H1 (cell line): ENCODE measurements around the gene TBC1D22A. TPM values are rescaled to one million over a fixed set of nuclear protein-coding genes. Genes with fewer than 3 reads are reported as not detected.

ENCODE experiments used
- CTCF ChIA-PET: fragments of 300-600 bp; sonication (Branson Sonifier 250); formaldehyde crosslinking; loops from one replicate; lab custom pipeline; 2021; ENCODE audit not compliant: partially characterized antibody; lab: Charles Lee
- POLR2A ChIA-PET: fragments of 300-600 bp; sonication (Branson Sonifier 250); formaldehyde crosslinking; loops from one replicate; lab custom pipeline; 2021; ENCODE audit warnings: inconsistent platforms; ENCODE audit not compliant: partially characterized antibody; lab: Charles Lee
- DNase-seq, 2 experiments: peaks; one replicate each; pipeline versions ENCODE4 v3.0.0 to v3.0.0-alpha.2; 2010 to 2022; ENCODE audit warnings: low spot score in 2 of 2, low read depth in 1 of 2, mixed read lengths in 1 of 2
- FAIRE-seq: peaks from 2 replicates; lab custom pipeline; 2011; peaks lifted over from hg19 to GRCh38; lab: Jason Lieb, UNC
- H2AFZ ChIP-seq: 2 replicates; pipeline ENCODE4 v1.8.1; 2012; ENCODE audit warnings: low read length, inconsistent platforms
- H2AK5ac ChIP-seq: 2 replicates; pipeline ENCODE4 v1.6.1; 2013; ENCODE audit warnings: low read depth, low read length
- H2BK120ac ChIP-seq: replicated peaks from 2 replicates; pipeline ENCODE3; 2013; ENCODE audit warnings: low read depth, low read length, inconsistent platforms
- H2BK12ac ChIP-seq: 2 replicates; pipeline ENCODE4 v1.6.1; 2013; ENCODE audit warnings: low read depth, low read length
- H2BK15ac ChIP-seq: 2 replicates; pipeline ENCODE4 v1.6.1; 2013; ENCODE audit warnings: low read length
- H2BK20ac ChIP-seq: 2 replicates; pipeline ENCODE4 v1.6.1; 2013; ENCODE audit warnings: low read length
- H2BK5ac ChIP-seq: 2 replicates; pipeline ENCODE4 v1.6.1; 2013; ENCODE audit warnings: low read depth, low read length
- H3K14ac ChIP-seq: 2 replicates; pipeline ENCODE4 v1.6.1; 2013; ENCODE audit warnings: inconsistent platforms; ENCODE audit not compliant: insufficient read length
- H3K18ac ChIP-seq: 2 replicates; pipeline ENCODE4 v1.6.1; 2013; ENCODE audit warnings: low read length; ENCODE audit errors: extremely low read depth
- H3K23ac ChIP-seq: 2 replicates; pipeline ENCODE4 v1.6.1; 2013; ENCODE audit warnings: inconsistent platforms; ENCODE audit not compliant: insufficient read length
- H3K23me2 ChIP-seq: 2 replicates; pipeline ENCODE4 v1.6.1; 2013; ENCODE audit warnings: low read depth, low read length
- H3K27ac ChIP-seq: 2 replicates; pipeline ENCODE4 v1.6.1; 2011; ENCODE audit warnings: low read depth, low read length, inconsistent platforms
- H3K27me3 ChIP-seq, 4 experiments: replicated peaks in 1 of 4; 1 replicate in 1 of 4; 2 replicates in 3 of 4; pipeline versions ENCODE4 v1.6.1 to v1.8.1; 2011 to 2013; ENCODE audit warnings: low read length in 3 of 4, mild to moderate bottlenecking in 3 of 4, inconsistent platforms in 2 of 4, mixed read lengths in 2 of 4, moderate library complexity in 1 of 4; ENCODE audit not compliant: control insufficient read depth in 3 of 4, insufficient read depth in 3 of 4; ENCODE audit errors: extremely low read depth in 1 of 4
- H3K36me3 ChIP-seq, 4 experiments: 2 replicates each; pipeline versions ENCODE4 v1.6.1 to v1.8.1; 2011 to 2013; ENCODE audit warnings: mild to moderate bottlenecking in 4 of 4, low read length in 3 of 4, moderate library complexity in 2 of 4, control low read depth in 1 of 4, inconsistent platforms in 1 of 4; ENCODE audit not compliant: insufficient read depth in 4 of 4, control insufficient read depth in 2 of 4
- H3K4ac ChIP-seq: replicated peaks from 2 replicates; pipeline ENCODE3; 2013; ENCODE audit warnings: low read length, low read depth, mixed read lengths, inconsistent platforms; ENCODE audit not compliant: insufficient read length
- H3K4me1 ChIP-seq, 4 experiments: replicated peaks in 1 of 4; 1 replicate in 1 of 4; 2 replicates in 3 of 4; pipeline versions ENCODE4 v1.6.1 to v1.8.1; 2011 to 2013; ENCODE audit warnings: low read length in 3 of 4, inconsistent platforms in 2 of 4, mixed read lengths in 1 of 4; ENCODE audit not compliant: insufficient read depth in 4 of 4, control insufficient read depth in 3 of 4
- H3K4me2 ChIP-seq, 2 experiments: 2 replicates each; pipeline versions ENCODE4 v1.6.1 to v1.8.1; 2011 to 2013; ENCODE audit warnings: low read depth in 2 of 2, low read length in 2 of 2, control low read depth in 1 of 2, inconsistent platforms in 1 of 2, mild to moderate bottlenecking in 1 of 2; ENCODE audit not compliant: insufficient read depth in 1 of 2
- H3K4me3 ChIP-seq, 4 experiments: fragments of 200-600, 300-600 bp in 1 of 4; sonication (generic), shearing (Covaris generic), sonication (Bioruptor Twin) in 1 of 4; 2 replicates each; pipeline versions ENCODE4 v1.5.1 to v1.8.1; 2011 to 2016; ENCODE audit warnings: low read length in 4 of 4, low read depth in 3 of 4, control low read depth in 2 of 4, inconsistent platforms in 2 of 4, mild to moderate bottlenecking in 2 of 4, mixed read lengths in 1 of 4, moderate library complexity in 1 of 4; ENCODE audit not compliant: insufficient read depth in 2 of 4; ENCODE audit errors: extremely low read depth in 1 of 4
- H3K56ac ChIP-seq: replicated peaks from 2 replicates; pipeline ENCODE3; 2013; ENCODE audit warnings: low read depth, mild to moderate bottlenecking, mixed read lengths, low read length, inconsistent platforms; ENCODE audit not compliant: insufficient read length
- H3K79me1 ChIP-seq: 2 replicates; pipeline ENCODE4 v1.6.1; 2013; ENCODE audit warnings: low read depth, low read length, control low read depth
- H3K79me2 ChIP-seq, 2 experiments: 2 replicates each; pipeline versions ENCODE4 v1.6.1 to v1.8.1; 2012 to 2013; ENCODE audit warnings: low read length in 2 of 2, mild to moderate bottlenecking in 2 of 2, inconsistent platforms in 1 of 2; ENCODE audit not compliant: insufficient read depth in 2 of 2, control insufficient read depth in 1 of 2
- H3K9ac ChIP-seq, 4 experiments: replicated peaks in 1 of 4; 1 replicate in 1 of 4; 2 replicates in 3 of 4; pipeline versions ENCODE4 v1.6.1 to v1.8.1; 2011 to 2013; ENCODE audit warnings: low read depth in 3 of 4, low read length in 3 of 4, control low read depth in 2 of 4, mild to moderate bottlenecking in 2 of 4, moderate library complexity in 2 of 4, inconsistent platforms in 1 of 4; ENCODE audit errors: extremely low read depth in 1 of 4
- H3K9me3 ChIP-seq, 2 experiments: 2 replicates each; pipeline versions ENCODE4 v1.6.1 to v1.8.1; 2012 to 2013; ENCODE audit warnings: mild to moderate bottlenecking in 2 of 2, moderate library complexity in 2 of 2, control low read depth in 1 of 2, inconsistent platforms in 1 of 2, low read depth in 1 of 2, low read length in 1 of 2, mixed read lengths in 1 of 2; ENCODE audit not compliant: insufficient read depth in 2 of 2
- H4K20me1 ChIP-seq, 2 experiments: replicated peaks in 1 of 2; 2 replicates each; pipeline versions ENCODE3 to v1.8.1; 2011 to 2013; ENCODE audit warnings: inconsistent platforms in 2 of 2, low read length in 2 of 2, mild to moderate bottlenecking in 1 of 2; ENCODE audit not compliant: insufficient read depth in 2 of 2, control insufficient read depth in 1 of 2
- H4K5ac ChIP-seq: 2 replicates; pipeline ENCODE4 v1.6.1; 2013; ENCODE audit warnings: low read length, low read depth, mixed read lengths, inconsistent platforms; ENCODE audit not compliant: insufficient read length
- H4K8ac ChIP-seq: 2 replicates; pipeline ENCODE4 v1.8.0; 2013; ENCODE audit warnings: mild to moderate bottlenecking, moderate library complexity, low read length, inconsistent platforms; ENCODE audit not compliant: insufficient read depth; ENCODE audit errors: extremely low read depth
- H4K91ac ChIP-seq: replicated peaks from 2 replicates; pipeline ENCODE3; 2013; ENCODE audit warnings: low read length, mixed read lengths, inconsistent platforms; ENCODE audit not compliant: insufficient read length
- CBX5 ChIP-seq: fragments of 300-800, 300-1000 bp; sonication (generic); IDR thresholded peaks from 2 replicates; pipeline ENCODE4 v1.7.1; 2016; ENCODE audit warnings: antibody characterized with exemption, low read length, low read depth
- EP300 ChIP-seq, 2 experiments: IDR thresholded peaks; 1 replicate in 1 of 2; 2 replicates in 1 of 2; pipeline ENCODE4 v1.6.1; 2011 to 2012; ENCODE audit warnings: low read depth in 2 of 2, low read length in 2 of 2, mild to moderate bottlenecking in 2 of 2, borderline replicate concordance in 1 of 2, inconsistent platforms in 1 of 2, moderate library complexity in 1 of 2
- JUND ChIP-seq: IDR thresholded peaks from 2 replicates; pipeline ENCODE4 v1.6.1; 2011; ENCODE audit warnings: mild to moderate bottlenecking, improper control_type of control experiment, low read length
- KDM1A ChIP-seq: fragments of 200-600, 300-600 bp; sonication (generic); IDR thresholded peaks from 2 replicates; pipeline ENCODE4 v1.7.1; 2016; ENCODE audit warnings: mild to moderate bottlenecking, low read length, borderline replicate concordance
- NRF1 ChIP-seq: IDR thresholded peaks from 2 replicates; pipeline ENCODE4 v1.6.1; 2011; ENCODE audit warnings: mild to moderate bottlenecking, low read depth, low read length, improper control_type of control experiment
- RBBP5 ChIP-seq: IDR thresholded peaks from 2 replicates; pipeline ENCODE4 v1.7.1; 2012; ENCODE audit warnings: low read depth, mild to moderate bottlenecking, inconsistent platforms, low read length, moderate library complexity, borderline replicate concordance
- RXRA ChIP-seq: IDR thresholded peaks from 2 replicates; pipeline ENCODE4 v1.6.1; 2011; ENCODE audit warnings: low read depth, mild to moderate bottlenecking, low read length, moderate library complexity; ENCODE audit not compliant: insufficient read depth
- SIX5 ChIP-seq: IDR thresholded peaks from 2 replicates; pipeline ENCODE4 v1.6.1; 2011; ENCODE audit warnings: mild to moderate bottlenecking, low read depth, low read length
- SP1 ChIP-seq: IDR thresholded peaks from 2 replicates; pipeline ENCODE4 v1.6.1; 2011; ENCODE audit warnings: low read depth, low read length
- SP4 ChIP-seq: IDR thresholded peaks from 2 replicates; pipeline ENCODE4 v1.6.1; 2012; ENCODE audit warnings: low read length, inconsistent platforms
- SRF ChIP-seq: IDR thresholded peaks from 2 replicates; pipeline ENCODE4 v1.6.1; 2011; ENCODE audit warnings: mild to moderate bottlenecking, low read depth, low read length, moderate library complexity
- TCF12 ChIP-seq: IDR thresholded peaks from 2 replicates; pipeline ENCODE4 v1.6.1; 2011; ENCODE audit warnings: low read depth, mild to moderate bottlenecking, low read length
- TEAD4 ChIP-seq: IDR thresholded peaks from 2 replicates; pipeline ENCODE4 v1.6.1; 2012; ENCODE audit warnings: low read depth, low read length, inconsistent platforms, mixed read lengths
- WGBS, 2 experiments: shearing (Covaris generic) in 1 of 2; methylation state at CpG; one replicate each; pipeline versions ENCODE4 v1.1.6 to v1.1.7; 2013 to 2015; ENCODE audit warnings: low lambda C conversion rate in 2 of 2, mixed read lengths in 2 of 2, inconsistent platforms in 1 of 2, low coverage in 1 of 2, missing lambda C conversion rate in 1 of 2; ENCODE audit not compliant: insufficient replicate concordance in 2 of 2, insufficient coverage in 1 of 2, insufficient read length in 1 of 2; ENCODE audit errors: extremely low coverage in 1 of 2, missing lambda C conversion rate in 1 of 2; 5-methylcytosine and 5-hydroxymethylcytosine counted together
- polyA plus RNA-seq, 7 experiments: library from polyadenylated mRNA; depleted of rRNA in 3 of 7; stranded (reverse) in 5 of 7; unstranded in 2 of 7; fragments of >200 nt in 5 of 7; fragments of 200-250 nt in 2 of 7; gene quantifications; 1 replicate in 5 of 7; 2 replicates in 1 of 7; 4 replicates in 1 of 7; pipeline versions ENCODE4 v1.2.1 to v1.2.3, GENCODE V29; 2011 to 2013; ENCODE audit warnings: missing spikeins in 2 of 7, mixed read lengths in 2 of 7
- total RNA-seq: library from RNA; stranded (reverse); fragmentation: NEBNext Ultra II Directional; extraction: Animal tissue kit (Norgen Biotek cat#: 25700); gene quantifications from 2 replicates; pipeline ENCODE4 v1.2.1, GENCODE V29; 2021

Gene TBC1D22A
- total and polyA plus RNA-seq, 2 of the 8 experiments (the other 6 are each of a cell fraction or from before 2014, with no cell fraction given): 11.9 to 18.4 TPM

- CTCF ChIA-PET: no interaction called here
- H2BK15ac ChIP-seq: no peak overlapping the region
Measured at GRCh38 chr22:47039356-47039755, 276.9 kb downstream of the TBC1D22A start.

More at GRCh38 chr22:47039356-47039755, 276.9 kb downstream of the TBC1D22A start:
- Histone ChIP-seq H3K36me3 (no peaks in the 10 kb centered on the region), H3K4ac (no peak overlapping the region), H3K23me2 (no peaks in the 10 kb centered on the region), H3K14ac (no peak overlapping the region), H3K18ac (no peak overlapping the region), H2BK5ac (no peak overlapping the region), H3K27me3 (no peaks in the 10 kb centered on the region), H4K20me1 (peaks cover 3% of the 10 kb centered on the region in 2 experiments), H3K9ac (no peak overlapping the region), H2AK5ac (no peak overlapping the region), H2BK12ac (no peak overlapping the region), H2BK20ac (no peak overlapping the region), H3K23ac (no peak overlapping the region), H3K4me1 (peaks cover 0 to 4% (median 2%) of the 10 kb centered on the region in 4 experiments; a peak in 5 of 7 replicates), H3K79me2 (no peaks in the 10 kb centered on the region), H4K8ac (no peak overlapping the region), H3K4me3 (no peak overlapping the region), H3K56ac (no peak overlapping the region), H4K5ac (no peak overlapping the region), H3K27ac (no peak overlapping the region), H4K91ac (no peak overlapping the region), H3K9me3 (no peaks in the 10 kb centered on the region), H2AFZ (no peak overlapping the region), H2BK120ac (no peak overlapping the region), H3K79me1 (no peaks in the 10 kb centered on the region; the same call in 1 of the 2 replicates), H3K4me2 (no peak overlapping the region)
- TF ChIP-seq TCF12: no peak
- TF ChIP-seq CBX5: no peak
- TF ChIP-seq RBBP5: no peak
- no peak for TF ChIP-seq SP1
- TF ChIP-seq SP4: no peak
- no peak for TF ChIP-seq EP300 (IDR thresholded peaks at IDR 0.05; ENCODE audit: borderline replicate concordance in 1 of 2, low read depth in 2 of 2, low read length in 2 of 2)
- TF ChIP-seq JUND: no peak
- no peak for TF ChIP-seq KDM1A
- TF ChIP-seq SRF: no peak
- no peak for TF ChIP-seq RXRA
- no peak for TF ChIP-seq TEAD4
- TF ChIP-seq NRF1: no peak
- no peak for TF ChIP-seq SIX5
- POLR2A ChIA-PET: no interaction called here
- FAIRE-seq: no peak
- 89% methylated on average over 5 of the region's 5 CpGs; no CpG with 5 or more reads in 1 of the 2 experiments for WGBS, 2 experiments
- no peak for DNase-seq
